Esophagus muscularis mucosa (tissue), 4 donors: ENCODE data around the gene ZNF454. TPM values are rescaled to one million over a fixed set of nuclear protein-coding genes. Genes with fewer than 3 reads are reported as not detected.

Source experiments
- DNase-seq: peaks from one replicate; pipeline ENCODE4 v3.0.0-alpha.2; 2017; ENCODE audit errors: extremely low spot score
- H3K27ac ChIP-seq, 4 donors: fragments of 200-600 bp; sonication (generic); replicated peaks in 1 of 4; 1 replicate in 3 of 4; 2 replicates in 1 of 4; pipeline ENCODE4 v1.5.1; 2016 to 2019; ENCODE audit warnings: mild to moderate bottlenecking in 1 of 4
- H3K27me3 ChIP-seq, 4 donors: fragments of 200-600 bp; sonication (generic); one replicate each; pipeline versions ENCODE4 v1.5.1 to v1.6.0; 2016 to 2019
- H3K36me3 ChIP-seq, 4 donors: fragments of 200-600 bp; sonication (generic); one replicate each; pipeline ENCODE4 v1.5.1; 2016 to 2019
- H3K4me1 ChIP-seq, 4 donors: fragments of 200-600 bp; sonication (generic); one replicate each; pipeline ENCODE4 v1.5.1; 2016 to 2019
- H3K4me3 ChIP-seq, 4 donors: fragments of 200-600 bp; sonication (generic); 1 replicate in 2 of 4; 2 replicates in 2 of 4; pipeline ENCODE4 v1.5.1; 2016 to 2019; ENCODE audit warnings: mild to moderate bottlenecking in 4 of 4, moderate library complexity in 1 of 4
- H3K9me3 ChIP-seq, 4 donors: fragments of 200-600 bp; sonication (generic); 1 replicate in 3 of 4; 2 replicates in 1 of 4; pipeline ENCODE4 v1.5.1; 2016 to 2019
- CTCF ChIP-seq, 3 experiments: fragments of 200-600 bp in 2 of 3; fragments of 450-650 bp in 1 of 3; sonication (generic) in 2 of 3; IDR thresholded peaks; one replicate each; pipeline ENCODE4 v1.5.1; 2017 to 2019; ENCODE audit warnings: antibody characterized with exemption in 3 of 3, mild to moderate bottlenecking in 2 of 3, moderate library complexity in 1 of 3
- EP300 ChIP-seq: sonication (generic); formaldehyde crosslinking; IDR thresholded peaks from one replicate; pipeline ENCODE4 v1.6.1; 2017; ENCODE audit warnings: antibody characterized with exemption
- POLR2A ChIP-seq: fragments of 450-650 bp; IDR thresholded peaks from one replicate; pipeline ENCODE4 v1.6.1; 2017; ENCODE audit warnings: antibody characterized with exemption, moderate library complexity, mild to moderate bottlenecking, low read depth
- POLR2AphosphoS5 ChIP-seq, 2 donors: sonication (generic); formaldehyde crosslinking; IDR thresholded peaks; one replicate each; pipeline ENCODE4 v1.6.1; 2017; ENCODE audit warnings: antibody characterized with exemption in 2 of 2
- WGBS: methylation state at CpG from one replicate; pipeline ENCODE4 v1.1.5; 2018; 5-methylcytosine and 5-hydroxymethylcytosine counted together
- intact Hi-C: fragments of 100-400 bp; cut with DNase I; formaldehyde crosslinking; loops from one replicate; pipeline ENCODE4 v1.15.1; 2023
- total RNA-seq, 4 donors: library from RNA; depleted of rRNA; stranded (reverse); fragments of >200 nt; gene quantifications; one replicate each; pipeline versions ENCODE4 v1.1.0 to v1.2.1, GENCODE V29; 2016

ZNF454 gene
- total RNA-seq, 4 donors from 2014 or later = 2.3 to 4.8 (median 4.2) TPM

- Histone ChIP-seq H3K27me3 (no peaks in the 10 kb centered on the region), H3K4me3 (no peak overlapping the region), H3K9me3 (peaks cover 0 to 92% (median 78%) of the 10 kb centered on the region in 4 donors), H3K27ac (no peak overlapping the region), H3K4me1 (no peaks in the 10 kb centered on the region), H3K36me3 (peaks cover 0 to 14% (median 0%) of the 10 kb centered on the region in 4 donors)
- no peak for DNase-seq
- intact Hi-C loops = no loop called here
- TF ChIP-seq CTCF (IDR thresholded peaks at IDR 0.05) (no peak), POLR2AphosphoS5 (IDR thresholded peaks at IDR 0.05) (no peak), EP300 (no peak), POLR2A (no peak)
- WGBS = 92% methylated on average over 15 of the region's 17 CpGs
Observed at GRCh38 chr5:178982941-178983340, 41.9 kb downstream of the ZNF454 start.

- Histone ChIP-seq H3K4me1 (no peaks in the 10 kb centered on the region), H3K27me3 (no peaks in the 10 kb centered on the region), H3K27ac (no peak overlapping the region), H3K4me3 (no peak overlapping the region), H3K9me3 (peaks cover 0 to 90% (median 76%) of the 10 kb centered on the region in 4 donors), H3K36me3 (peaks cover 0 to 8% (median 0%) of the 10 kb centered on the region in 4 donors)
- TF ChIP-seq CTCF (IDR thresholded peaks at IDR 0.05) (no peak), EP300 (no peak), POLR2A (no peak), POLR2AphosphoS5 (IDR thresholded peaks at IDR 0.05) (no peak)
- intact Hi-C loops = no loop called here
- DNase-seq = no peak
- WGBS = 83% methylated on average over 7 of the region's 10 CpGs
Observed at GRCh38 chr5:178983728-178984127, 42.7 kb downstream of the ZNF454 start.

GRCh38 chr5:178984145-178985072 is 43.4 kb downstream of the ZNF454 start:
- intact Hi-C loops = no loop called here
- Histone ChIP-seq H3K27ac (no peak overlapping the region), H3K9me3 (peaks cover 0 to 90% (median 74%) of the 10 kb centered on the region in 4 donors), H3K4me3 (no peak overlapping the region), H3K4me1 (no peaks in the 10 kb centered on the region), H3K27me3 (no peaks in the 10 kb centered on the region), H3K36me3 (peaks cover 0 to 3% (median 0%) of the 10 kb centered on the region in 4 donors)
- TF ChIP-seq POLR2A (no peak), POLR2AphosphoS5 (IDR thresholded peaks at IDR 0.05) (no peak), CTCF (IDR thresholded peaks at IDR 0.05) (no peak), EP300 (no peak)
- no peak for DNase-seq
- WGBS = 93% methylated on average over 36 of the region's 37 CpGs

GRCh38 chr5:178986326-178986960 is 45.4 kb downstream of the ZNF454 start:
- intact Hi-C loops = no loop called here
- H3K9me3 ChIP-seq = peaks cover 0 to 86% (median 63%) of the 10 kb centered on the region in 4 donors
- no peak overlapping the region for H3K4me3 ChIP-seq
- H3K27ac ChIP-seq = no peak overlapping the region
- H3K27me3 ChIP-seq = peaks cover 0 to 8% (median 0%) of the 10 kb centered on the region in 4 donors
- no peak for TF ChIP-seq EP300
- no peak for TF ChIP-seq CTCF (IDR thresholded peaks at IDR 0.05)
- TF ChIP-seq POLR2A = no peak
- TF ChIP-seq POLR2AphosphoS5 (IDR thresholded peaks at IDR 0.05) = no peak
- H3K4me1 ChIP-seq = no peaks in the 10 kb centered on the region
- DNase-seq = no peak
- WGBS = 96% methylated on average over 24 of the region's 43 CpGs
- H3K36me3 ChIP-seq = no peaks in the 10 kb centered on the region
